Activated T-helper 17 cell treated with anti-CD3 and anti-CD28 coated beads, Interleukin-2, amount 50 U/mL, for 72 hours (primary cell): ENCODE data around the gene RPL11. TPM values are rescaled to one million over a fixed set of nuclear protein-coding genes. Genes with fewer than 3 reads are reported as not detected.
A peak's percentile ranks its signal among the peaks of the same experiment; 100 is the strongest.
"Not testable (repeated sequence)": the region's sequence is repeated elsewhere in the genome, so short reads cannot be mapped to it uniquely, and the experiment has no call there.

Experiments
- ATAC-seq: fragments of 150-1000 bp; cut with Tn5 transposase; replicated peaks from 2 replicates; pipeline ENCODE4 v1.10.0; 2021; ENCODE audit warnings: mild to moderate bottlenecking, moderate library complexity
- H3K27ac Mint-ChIP-seq: one replicate; pipeline ENCODE4 v1.8.0; 2022; ENCODE audit warnings: mixed read lengths
- H3K27me3 Mint-ChIP-seq: one replicate; pipeline ENCODE4 v1.8.0; 2022; ENCODE audit warnings: mixed read lengths
- H3K36me3 Mint-ChIP-seq: one replicate; pipeline ENCODE4 v1.8.0; 2022; ENCODE audit warnings: low read depth, mild to moderate bottlenecking, mixed read lengths
- H3K4me1 Mint-ChIP-seq: one replicate; pipeline ENCODE4 v1.8.0; 2022; ENCODE audit warnings: mixed read lengths
- H3K4me3 Mint-ChIP-seq: one replicate; pipeline ENCODE4 v1.8.0; 2022; ENCODE audit warnings: mild to moderate bottlenecking, mixed read lengths
- H3K9me3 Mint-ChIP-seq: one replicate; pipeline ENCODE4 v1.8.0; 2022; ENCODE audit warnings: mixed read lengths
- total RNA-seq, 2 donors: library from RNA; stranded (reverse); gene quantifications; one replicate each; pipeline ENCODE4 v1.2.3, GENCODE V29; 2022

RPL11 gene
- total RNA-seq, 2 donors from 2014 or later, result 1,075 to 1,450 TPM

DNA sequence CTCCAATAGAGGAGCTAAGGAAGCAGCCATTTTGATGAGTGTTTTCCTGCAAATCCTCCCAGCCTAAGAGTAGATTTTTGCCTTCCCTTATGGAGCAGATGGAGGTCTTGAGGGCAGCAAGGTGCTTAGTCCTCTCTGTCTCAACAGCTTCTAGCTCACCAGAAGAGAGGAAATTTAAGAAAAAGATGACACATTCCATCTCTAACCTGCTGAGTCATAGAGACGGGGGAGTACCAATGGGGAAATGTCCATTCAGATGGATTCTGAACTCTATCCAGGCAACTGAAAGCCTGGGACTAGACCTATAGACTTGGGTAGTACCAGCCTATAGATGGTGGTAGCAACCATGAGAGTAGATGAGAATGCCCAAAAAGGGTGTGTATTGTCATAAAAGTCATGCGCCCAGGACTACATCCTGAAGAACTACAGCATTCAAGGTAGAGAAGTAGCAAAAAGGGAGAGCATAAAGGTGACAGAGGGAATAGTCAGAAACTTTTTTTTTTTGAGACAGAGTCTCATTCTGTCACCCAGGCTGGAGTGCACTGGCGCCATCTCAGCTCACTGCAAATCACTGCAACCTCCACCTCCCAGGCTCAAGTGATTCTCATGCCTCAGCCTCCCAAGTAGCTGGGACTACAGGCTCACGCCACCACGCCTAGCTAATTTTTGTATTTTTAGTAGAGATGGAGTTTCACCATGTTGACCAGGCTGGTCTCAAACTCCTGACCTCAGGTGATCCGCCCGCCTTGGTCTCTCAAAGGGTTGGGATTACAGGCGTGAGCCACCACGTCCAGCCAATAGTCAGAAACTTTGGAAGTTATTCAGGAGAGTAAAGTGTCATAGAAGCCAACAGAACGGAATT is 41.0 kb downstream of the RPL11 start:
- no peak for ATAC-seq
- no peaks in the 10 kb centered on the region for H3K36me3 Mint-ChIP-seq
- no peaks in the 10 kb centered on the region for H3K27me3 Mint-ChIP-seq
- no peak overlapping the region for H3K4me3 Mint-ChIP-seq
- no peak overlapping the region for H3K27ac Mint-ChIP-seq
- peaks cover 16% of the 10 kb centered on the region for H3K4me1 Mint-ChIP-seq
- no peaks in the 10 kb centered on the region for H3K9me3 Mint-ChIP-seq

DNA sequence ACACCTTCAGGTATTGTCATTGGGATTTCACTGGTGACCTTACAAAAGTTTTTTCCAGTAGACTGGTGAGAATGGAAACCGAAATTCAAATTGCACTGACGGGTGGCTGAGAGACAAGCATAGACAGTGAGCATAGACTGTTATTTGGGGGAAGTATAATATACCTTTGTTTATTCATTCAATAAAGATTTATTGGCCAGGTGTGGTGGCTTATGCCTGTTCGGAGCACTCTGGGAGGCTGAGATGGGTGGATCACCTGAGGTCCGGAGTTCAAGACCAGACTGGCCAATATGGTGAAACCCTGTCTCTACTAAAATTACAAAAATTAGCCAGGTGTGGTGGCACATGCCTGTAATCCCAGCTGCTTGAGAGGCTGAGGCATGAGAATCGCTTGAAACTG is 41.7 kb downstream of the RPL11 start:
- H3K4me3 Mint-ChIP-seq, H3K27me3 Mint-ChIP-seq, H3K27ac Mint-ChIP-seq, H3K36me3 Mint-ChIP-seq, H3K9me3 Mint-ChIP-seq, ATAC-seq: not testable (repeated sequence)
- peaks cover 16% of the 10 kb centered on the region for H3K4me1 Mint-ChIP-seq

DNA sequence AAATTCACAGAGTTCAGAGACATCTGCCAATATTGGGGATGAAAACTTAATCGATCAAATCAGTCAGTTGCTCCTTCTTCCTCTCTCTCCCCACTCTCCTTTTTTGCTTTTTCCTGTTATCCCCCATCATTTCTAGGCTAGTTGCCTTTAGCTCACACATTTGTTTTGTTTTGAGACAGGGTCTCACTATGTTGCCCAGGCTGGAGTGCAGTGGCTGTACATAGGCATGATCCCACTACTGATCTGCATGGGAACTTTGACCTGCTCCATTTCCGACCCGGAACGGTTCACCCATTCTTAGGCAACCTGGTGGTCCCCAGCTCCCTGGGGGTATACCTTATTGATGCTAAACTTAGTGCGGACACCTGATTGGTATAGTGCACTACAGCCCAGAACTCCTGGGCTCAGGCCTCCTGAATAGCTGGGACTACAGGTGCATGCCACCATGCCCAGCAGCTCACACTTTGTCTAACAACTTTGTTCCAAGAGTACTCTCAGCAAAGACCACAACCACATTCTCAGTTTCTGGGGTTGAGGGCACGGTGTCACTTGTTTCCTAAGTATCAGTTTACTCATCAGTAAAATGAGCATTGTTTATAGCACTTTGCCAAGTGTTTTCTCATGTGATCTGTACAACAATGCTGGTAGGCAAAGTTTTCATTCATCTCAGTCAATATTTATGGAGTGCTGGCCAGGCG is 45.0 kb downstream of the RPL11 start:
- Mint-ChIP-seq H3K27ac (no peak overlapping the region), H3K4me3 (no peak overlapping the region), H3K4me1 (peaks cover 11% of the 10 kb centered on the region), H3K27me3 (no peaks in the 10 kb centered on the region), H3K9me3 (no peaks in the 10 kb centered on the region), H3K36me3 (no peaks in the 10 kb centered on the region)
- peak; percentile 90 for ATAC-seq

- Mint-ChIP-seq H3K36me3 (peaks cover 26% of the 10 kb centered on the region), H3K4me1 (peaks cover 25% of the 10 kb centered on the region), H3K27ac (peak overlapping the region; percentile 90), H3K27me3 (no peaks in the 10 kb centered on the region), H3K9me3 (no peaks in the 10 kb centered on the region), H3K4me3 (peak overlapping the region; percentile 92)
- no peak for ATAC-seq
These were observed 50.0 kb downstream of the RPL11 start for GRCh38 chr1:23741609-23742008.

- peaks cover 38% of the 10 kb centered on the region for H3K36me3 Mint-ChIP-seq
- peak overlapping the region; percentile 90 for H3K27ac Mint-ChIP-seq
- peaks cover 36% of the 10 kb centered on the region for H3K4me1 Mint-ChIP-seq
- H3K27me3 Mint-ChIP-seq, result no peaks in the 10 kb centered on the region
- H3K9me3 Mint-ChIP-seq, result no peaks in the 10 kb centered on the region
- peak overlapping the region; percentile 92 for H3K4me3 Mint-ChIP-seq
- ATAC-seq, result peak; percentile 57
These were observed 51.2 kb downstream of the RPL11 start for GRCh38 chr1:23742670-23743286.

DNA sequence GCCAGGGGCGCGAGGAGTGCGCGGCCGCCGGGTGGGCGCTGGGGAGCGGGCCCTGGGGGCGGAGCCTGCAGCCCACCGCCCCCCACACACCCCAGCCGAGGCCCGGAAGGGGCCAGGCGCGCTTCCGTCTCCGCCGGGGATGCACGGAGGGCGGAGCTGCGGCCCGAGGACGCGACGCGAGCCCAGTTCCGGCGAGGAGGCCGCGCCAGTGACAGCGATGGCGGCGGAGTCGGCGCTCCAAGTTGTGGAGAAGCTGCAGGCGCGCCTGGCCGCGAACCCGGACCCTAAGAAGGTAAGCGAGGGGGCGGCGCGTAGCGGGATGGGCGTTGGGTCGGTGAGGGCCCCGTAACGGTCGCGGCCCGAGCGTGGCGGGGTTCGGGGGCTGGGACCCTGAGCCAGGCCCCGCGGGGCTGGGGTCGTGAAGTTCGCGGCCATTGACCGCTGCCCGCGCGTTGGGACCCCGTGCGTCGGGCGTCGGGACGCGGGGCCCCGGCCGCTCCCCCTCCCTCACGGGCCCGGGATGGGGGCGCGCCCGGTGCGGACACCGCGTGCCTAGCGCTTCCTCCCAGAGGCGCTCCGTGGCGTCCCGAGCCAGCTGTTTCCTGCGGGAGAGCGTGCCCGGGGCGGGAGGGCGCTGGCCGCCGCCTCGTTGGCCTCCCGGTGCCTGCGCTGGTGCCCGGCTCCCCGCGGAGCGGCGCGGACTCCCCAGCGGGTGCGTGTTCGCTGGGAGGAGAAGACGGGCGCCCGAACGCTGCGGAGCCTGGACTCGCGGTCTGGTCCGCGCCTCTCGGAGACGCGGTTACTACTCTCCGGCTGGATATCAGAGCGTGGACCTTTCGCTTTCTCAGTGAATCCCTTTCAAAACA is 51.9 kb downstream of the RPL11 start, which contains the start of gene ELOA:
ELOA (plus strand) TSS at position 185 of the 866 bp plus-strand sequence; CDS start at position 218, 33 bp downstream.
- H3K4me1 Mint-ChIP-seq, result peaks cover 42% of the 10 kb centered on the region
- H3K9me3 Mint-ChIP-seq, result no peaks in the 10 kb centered on the region
- H3K36me3 Mint-ChIP-seq, result peaks cover 43% of the 10 kb centered on the region
- H3K27me3 Mint-ChIP-seq, result no peaks in the 10 kb centered on the region
- H3K4me3 Mint-ChIP-seq, result peak within 1 kb of the TSS; percentile 92
- ATAC-seq, result peak; percentile 94
- peak within 1 kb of the TSS; percentile 90 for H3K27ac Mint-ChIP-seq

DNA sequence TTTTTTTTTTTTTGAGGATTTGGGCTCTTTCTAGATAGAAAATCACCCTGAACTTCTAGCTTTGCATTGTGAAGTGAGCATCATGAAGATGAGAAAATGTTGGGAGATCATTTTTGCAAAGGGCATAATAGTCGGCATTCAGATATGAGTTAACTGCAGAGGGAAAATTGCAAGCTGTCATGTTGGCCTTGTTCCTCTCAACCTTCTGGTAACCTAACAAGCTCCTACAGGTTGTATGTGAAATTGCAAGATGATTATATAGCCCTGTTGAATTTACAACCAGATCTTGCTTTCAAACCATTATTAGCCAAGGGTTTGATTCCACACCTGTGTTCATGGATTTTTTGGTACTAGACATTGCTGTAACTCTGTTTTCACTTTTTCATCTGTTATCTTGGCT is 53.9 kb downstream of the RPL11 start:
- no peaks in the 10 kb centered on the region for H3K27me3 Mint-ChIP-seq
- no peak for ATAC-seq
- peaks cover 53% of the 10 kb centered on the region for H3K4me1 Mint-ChIP-seq
- H3K4me3 Mint-ChIP-seq, result peak overlapping the region; percentile 92
- H3K36me3 Mint-ChIP-seq, result peaks cover 63% of the 10 kb centered on the region
- peak overlapping the region; percentile 88 for H3K27ac Mint-ChIP-seq
- no peaks in the 10 kb centered on the region for H3K9me3 Mint-ChIP-seq

Other genes with a start within 250 kb of the RPL11 start
- gene ASAP3, start 207.6 kb upstream of the RPL11 start, total RNA-seq, result 1 to 10 TPM in 1 of 2 donors, under 1 TPM in 1; 0.37 to 1.0 TPM
- gene E2F2, start 160.6 kb upstream of the RPL11 start, total RNA-seq, result 10 to 100 TPM; 13.0 to 24.1 TPM
- 10 to 100 TPM; 19.5 to 45.2 TPM for gene ID3, start 132.3 kb upstream of the RPL11 start, total RNA-seq
- gene ELOA, start 51.7 kb downstream of the RPL11 start, total RNA-seq, result 10 to 100 TPM; 30.1 to 48.5 TPM
- 10 to 100 TPM; 60.7 to 93.9 TPM for gene PITHD1, start 86.6 kb downstream of the RPL11 start, total RNA-seq
- 10 to 100 TPM; 70.0 to 94.8 TPM for gene LYPLA2, start 99.3 kb downstream of the RPL11 start, total RNA-seq
- gene GALE, start 108.9 kb downstream of the RPL11 start, total RNA-seq, result 10 to 100 TPM; 56.6 to 57.1 TPM
- gene HMGCL, start 133.6 kb downstream of the RPL11 start, total RNA-seq, result 10 to 100 TPM; 26.3 to 82.1 TPM
- 1 to 10 TPM; 4.8 to 5.2 TPM for gene FUCA1, start 176.5 kb downstream of the RPL11 start, total RNA-seq
- gene CNR2, start 221.6 kb downstream of the RPL11 start, total RNA-seq, result under 1 TPM; 0.04 to 0.08 TPM